GM12875 (cell line): ENCODE data around the gene LOC101059915.

Source experiments
- H3K4me3 ChIP-seq: one replicate; pipeline ENCODE4 v1.5.1; 2011; ENCODE audit warnings: low read depth, low read length, control low read depth
- TF ChIP-seq, protein P1 (sequence below): IDR thresholded peaks from 2 replicates; pipeline ENCODE4 v1.5.1; 2011; ENCODE audit warnings: low read depth, mild to moderate bottlenecking, control low read depth, inconsistent platforms, low read length, moderate library complexity, borderline replicate concordance; ENCODE audit not compliant: insufficient read depth

LOC101059915 gene

DNA sequence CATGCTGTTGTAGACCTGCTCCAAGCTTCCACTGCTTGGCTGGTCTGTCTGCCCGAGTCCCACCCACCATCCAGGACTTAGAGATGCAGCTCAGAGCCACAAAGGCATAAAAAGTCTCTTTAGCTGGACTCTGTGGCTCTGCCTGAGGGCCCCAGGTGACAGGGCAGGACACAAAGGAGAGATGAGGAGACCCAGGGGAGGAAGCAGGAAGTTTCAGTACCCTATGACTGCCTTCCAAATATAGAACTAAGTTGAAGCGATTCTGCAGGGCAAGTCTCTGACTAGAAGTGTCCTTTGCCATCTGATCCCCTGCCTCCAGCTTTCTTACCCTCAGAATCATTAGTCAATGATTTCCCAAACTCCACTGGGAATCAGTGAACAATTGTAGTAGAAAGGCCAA is 37.9 kb upstream of the LOC101059915 start:
- no peak overlapping the region for H3K4me3 ChIP-seq
- TF ChIP-seq, protein P1, sequence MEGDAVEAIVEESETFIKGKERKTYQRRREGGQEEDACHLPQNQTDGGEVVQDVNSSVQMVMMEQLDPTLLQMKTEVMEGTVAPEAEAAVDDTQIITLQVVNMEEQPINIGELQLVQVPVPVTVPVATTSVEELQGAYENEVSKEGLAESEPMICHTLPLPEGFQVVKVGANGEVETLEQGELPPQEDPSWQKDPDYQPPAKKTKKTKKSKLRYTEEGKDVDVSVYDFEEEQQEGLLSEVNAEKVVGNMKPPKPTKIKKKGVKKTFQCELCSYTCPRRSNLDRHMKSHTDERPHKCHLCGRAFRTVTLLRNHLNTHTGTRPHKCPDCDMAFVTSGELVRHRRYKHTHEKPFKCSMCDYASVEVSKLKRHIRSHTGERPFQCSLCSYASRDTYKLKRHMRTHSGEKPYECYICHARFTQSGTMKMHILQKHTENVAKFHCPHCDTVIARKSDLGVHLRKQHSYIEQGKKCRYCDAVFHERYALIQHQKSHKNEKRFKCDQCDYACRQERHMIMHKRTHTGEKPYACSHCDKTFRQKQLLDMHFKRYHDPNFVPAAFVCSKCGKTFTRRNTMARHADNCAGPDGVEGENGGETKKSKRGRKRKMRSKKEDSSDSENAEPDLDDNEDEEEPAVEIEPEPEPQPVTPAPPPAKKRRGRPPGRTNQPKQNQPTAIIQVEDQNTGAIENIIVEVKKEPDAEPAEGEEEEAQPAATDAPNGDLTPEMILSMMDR = no peak

DNA sequence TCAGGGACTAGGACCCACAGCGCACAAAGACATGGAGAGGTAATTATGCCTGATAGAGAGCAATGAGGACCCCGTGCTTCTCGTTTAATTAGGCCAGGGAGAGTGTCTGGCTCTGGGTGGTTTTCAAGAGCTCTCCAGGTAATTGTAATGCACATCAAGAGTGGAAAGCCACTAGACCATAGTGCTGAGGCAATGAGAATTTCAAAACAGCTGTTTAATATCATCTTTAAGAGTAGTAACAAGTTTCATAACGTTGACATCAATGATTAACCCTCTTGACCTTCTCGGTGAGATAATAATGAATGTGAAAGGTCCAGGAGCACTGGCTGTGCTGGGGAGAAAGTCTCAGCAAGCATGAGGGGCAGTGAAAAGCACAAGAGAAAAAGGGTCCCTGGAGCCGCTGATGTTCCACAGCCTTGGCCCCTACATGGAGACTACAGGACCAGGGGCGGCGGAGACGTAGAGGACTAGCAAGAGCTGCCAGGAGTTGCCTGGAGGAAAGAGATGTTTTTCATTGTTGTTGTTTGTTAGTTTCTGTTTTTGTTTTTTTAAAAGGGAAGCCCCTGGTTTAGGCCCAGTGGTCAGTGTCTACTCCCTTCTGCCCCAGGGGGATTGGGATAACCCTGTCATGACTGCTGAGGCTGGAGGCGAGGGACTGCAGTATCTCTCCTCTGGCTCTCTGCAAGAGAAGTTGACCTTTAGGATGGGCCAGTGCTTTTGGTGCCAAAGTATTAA is 34.3 kb upstream of the LOC101059915 start:
- TF ChIP-seq, protein P1 = no peak
- no peak overlapping the region for H3K4me3 ChIP-seq

DNA sequence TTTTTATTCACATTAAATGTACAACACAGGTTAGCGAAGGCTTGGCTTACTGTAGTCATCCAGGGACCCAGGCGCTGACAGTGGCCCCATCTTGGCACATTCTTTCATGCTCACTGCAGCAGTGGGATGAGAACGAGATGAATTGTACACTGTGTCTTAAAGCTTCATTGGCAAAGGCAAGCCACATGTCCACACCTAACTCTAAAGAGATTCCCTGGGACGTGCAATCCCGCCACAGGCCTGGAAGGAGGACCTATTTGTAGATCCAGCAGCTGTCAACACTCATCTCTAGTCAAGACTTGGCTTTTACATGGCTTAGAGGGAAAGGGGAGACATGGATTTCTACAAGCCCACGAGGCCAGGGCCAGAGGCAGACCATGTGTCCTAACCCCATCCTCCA is 33.0 kb upstream of the LOC101059915 start:
- H3K4me3 ChIP-seq = no peak overlapping the region
- TF ChIP-seq, protein P1 = no peak

DNA sequence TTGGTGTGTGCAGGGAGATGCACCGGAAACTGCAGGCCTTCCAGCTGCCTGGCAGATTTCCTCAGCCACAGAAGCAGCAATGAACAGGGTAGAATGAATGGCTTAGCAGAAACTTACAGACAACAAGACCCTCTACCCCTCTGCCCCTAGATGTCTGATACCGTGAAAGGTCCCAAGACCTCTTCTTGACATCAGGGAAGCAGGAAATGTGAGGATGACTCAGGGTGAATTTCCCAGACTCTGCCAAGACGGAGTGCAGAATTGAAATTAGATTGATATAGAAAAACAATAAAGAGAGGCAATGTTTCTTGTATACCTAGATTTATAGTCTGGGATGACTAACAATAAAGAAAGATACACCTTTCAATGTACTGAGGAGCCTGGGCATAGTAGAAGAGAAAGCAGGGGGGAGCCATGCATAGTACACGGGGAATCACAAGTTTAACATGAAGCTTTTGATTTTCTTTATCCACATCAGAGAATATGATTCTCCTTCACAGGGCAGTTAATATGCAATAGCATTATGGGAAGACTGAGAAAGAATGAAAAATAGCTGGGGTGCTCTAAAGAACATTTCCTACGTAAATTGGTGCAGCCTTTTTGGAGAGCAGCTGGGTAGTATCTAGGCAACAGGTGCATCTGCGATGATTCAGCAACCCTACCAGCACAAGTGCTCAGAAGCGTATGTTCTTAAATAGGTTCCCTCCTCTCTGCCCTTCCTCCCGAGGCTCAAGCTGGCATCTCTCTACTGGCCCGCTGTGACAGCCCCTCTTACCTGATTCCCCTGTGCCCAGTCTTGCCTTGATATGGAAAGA is 30.7 kb upstream of the LOC101059915 start:
- TF ChIP-seq, protein P1 = no peak
- no peak overlapping the region for H3K4me3 ChIP-seq

DNA sequence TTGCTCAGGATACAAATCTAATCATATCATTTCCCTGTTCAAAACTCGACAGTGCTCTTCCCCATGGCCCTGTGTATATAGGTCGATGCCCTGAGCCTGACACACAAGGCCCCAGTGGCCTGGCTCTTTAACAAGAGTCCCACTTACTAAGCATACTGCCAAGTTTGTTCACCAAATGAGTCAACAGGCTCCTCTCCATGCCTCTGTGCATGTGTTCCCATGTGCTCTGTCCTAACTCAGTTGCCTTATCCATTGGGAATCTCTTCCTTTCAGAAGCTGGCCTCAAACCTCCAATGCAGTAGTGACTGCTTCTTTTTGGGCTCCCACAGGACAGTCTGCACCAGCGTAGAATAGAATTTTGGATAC is 30.1 kb upstream of the LOC101059915 start:
- TF ChIP-seq, protein P1 = no peak

DNA sequence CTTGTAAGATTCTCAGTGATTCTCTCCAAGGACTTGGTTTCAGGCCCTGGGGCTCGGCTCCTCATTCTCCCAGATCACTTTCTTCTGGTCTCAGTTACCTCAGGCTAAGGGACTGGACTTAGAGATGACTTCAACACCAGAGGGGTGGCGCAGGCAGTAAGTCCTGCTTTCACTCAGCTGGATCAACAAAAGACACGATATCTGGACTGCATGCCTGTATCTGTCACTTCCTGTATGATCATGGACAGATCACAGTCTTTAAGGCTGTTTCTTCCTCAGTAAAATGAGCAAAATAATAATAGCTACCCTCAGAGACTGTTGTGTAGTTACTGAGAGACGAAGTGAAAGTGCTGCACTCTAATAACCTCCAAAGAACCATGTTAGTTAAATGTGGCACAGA is 29.5 kb upstream of the LOC101059915 start:
- TF ChIP-seq, protein P1 = no peak
- H3K4me3 ChIP-seq = no peak overlapping the region

More for the DNA sequence above, 30.1 kb upstream of the LOC101059915 start:
- no peak overlapping the region for H3K4me3 ChIP-seq
